Endothelial cell of umbilical vein (primary cell): ENCODE data around the gene DZIP1. TPM values are rescaled to one million over a fixed set of nuclear protein-coding genes. Genes with fewer than 3 reads are reported as not detected.

Experiments
- BruUV-seq: library from RNA; stranded (reverse); fragments of 400-500 nt; replicated peaks from 2 replicates; lab custom pipeline; 2021; lab: Mats Ljungman, UMichigan
- CTCF ChIA-PET: fragments of 300-600, 350-600 bp; sonication (Branson Sonifier 250); formaldehyde crosslinking; loops from one replicate; lab custom pipeline; 2021; ENCODE audit warnings: antibody characterized with exemption, inconsistent platforms; lab: Charles Lee
- POLR2A ChIA-PET: fragments of 300-600, 350-600 bp; sonication (Branson Sonifier 250); formaldehyde crosslinking; loops from one replicate; lab custom pipeline; 2021; ENCODE audit warnings: antibody characterized with exemption, inconsistent platforms; lab: Charles Lee
- DNase-seq: peaks from one replicate; pipeline ENCODE4 v3.0.0-alpha.2; 2011; ENCODE audit warnings: low read depth, low spot score
- FAIRE-seq: peaks from 2 replicates; lab custom pipeline; 2011; peaks lifted over from hg19 to GRCh38; lab: Jason Lieb, UNC
- H2AFZ ChIP-seq: 2 replicates; pipeline ENCODE4 v1.6.0; 2012; ENCODE audit warnings: low read depth, low read length, control low read depth, inconsistent platforms
- H3K27ac ChIP-seq: 2 replicates; pipeline ENCODE4 v1.5.1; 2011; ENCODE audit warnings: low read depth, mild to moderate bottlenecking, control low read depth, low read length, moderate library complexity; ENCODE audit not compliant: insufficient read depth
- H3K27me3 ChIP-seq, 2 experiments: 2 replicates each; pipeline versions ENCODE4 v1.6.0 to v1.6.1; 2011; ENCODE audit warnings: low read length in 2 of 2, mixed read lengths in 1 of 2; ENCODE audit not compliant: control insufficient read depth in 2 of 2, insufficient read depth in 2 of 2
- H3K36me3 ChIP-seq, 2 experiments: 2 replicates in 1 of 2; 3 replicates in 1 of 2; pipeline ENCODE4 v1.5.1; 2011; ENCODE audit warnings: low read length in 2 of 2, mild to moderate bottlenecking in 1 of 2, moderate library complexity in 1 of 2; ENCODE audit not compliant: control insufficient read depth in 2 of 2, insufficient read depth in 2 of 2; ENCODE audit errors: extremely low read depth in 1 of 2
- H3K4me1 ChIP-seq: 3 replicates; pipeline ENCODE4 v1.5.1; 2011; ENCODE audit warnings: mild to moderate bottlenecking, low read length; ENCODE audit not compliant: control insufficient read depth, insufficient read depth; ENCODE audit errors: extremely low read depth
- H3K4me2 ChIP-seq: 2 replicates; pipeline ENCODE4 v1.6.1; 2011; ENCODE audit warnings: low read length, control low read depth, mixed read lengths; ENCODE audit not compliant: insufficient read depth
- H3K4me3 ChIP-seq, 3 experiments: fragments of 200-600 bp in 1 of 3; sonication (generic), shearing (Covaris generic) in 1 of 3; replicated peaks in 1 of 3; 2 replicates each; pipeline ENCODE4 v1.5.1; 2011 to 2016; ENCODE audit warnings: control low read depth in 3 of 3, low read length in 3 of 3, mild to moderate bottlenecking in 2 of 3, inconsistent platforms in 1 of 3, low read depth in 1 of 3, moderate library complexity in 1 of 3; ENCODE audit not compliant: insufficient read depth in 1 of 3
- H3K79me2 ChIP-seq: 2 replicates; pipeline ENCODE4 v1.6.0; 2012; ENCODE audit warnings: low read length, inconsistent platforms; ENCODE audit not compliant: control insufficient read depth, insufficient read depth
- H3K9ac ChIP-seq: replicated peaks from 2 replicates; pipeline ENCODE3; 2011; ENCODE audit warnings: low read length, control low read depth; ENCODE audit not compliant: insufficient read depth; ENCODE audit errors: extremely low read depth
- H3K9me1 ChIP-seq: replicated peaks from 3 replicates; pipeline ENCODE4 v1.6.0; 2011; ENCODE audit warnings: mild to moderate bottlenecking, low read length; ENCODE audit not compliant: control insufficient read depth, insufficient read depth; ENCODE audit errors: extremely low read depth
- H3K9me3 ChIP-seq: replicated peaks from 2 replicates; pipeline ENCODE4 v1.5.1; 2012; ENCODE audit warnings: low read length, inconsistent platforms; ENCODE audit not compliant: control insufficient read depth, insufficient read depth
- H4K20me1 ChIP-seq: replicated peaks from 2 replicates; pipeline ENCODE3; 2011; ENCODE audit warnings: mild to moderate bottlenecking, low read length; ENCODE audit not compliant: control insufficient read depth, insufficient read depth; ENCODE audit errors: extremely low read depth
- CTCF ChIP-seq, 2 donors: IDR thresholded peaks; 1 replicate in 1 of 2; 2 replicates in 1 of 2; pipeline ENCODE4 v1.5.1; 2011; ENCODE audit warnings: low read length in 2 of 2, mild to moderate bottlenecking in 2 of 2, moderate library complexity in 2 of 2, control low read depth in 1 of 2, inconsistent platforms in 1 of 2, low read depth in 1 of 2; ENCODE audit not compliant: insufficient read depth in 1 of 2; ENCODE audit errors: extremely low read depth in 1 of 2
- EZH2 ChIP-seq: IDR thresholded peaks from 2 replicates; pipeline ENCODE4 v1.6.1; 2012; ENCODE audit warnings: borderline replicate concordance, low read depth, mild to moderate bottlenecking, moderate library complexity, low read length, inconsistent platforms; ENCODE audit not compliant: severe bottlenecking
- FOS ChIP-seq: IDR thresholded peaks from 2 replicates; pipeline ENCODE4 v1.6.1; 2011; ENCODE audit warnings: mild to moderate bottlenecking, low read length, moderate library complexity, borderline replicate concordance; ENCODE audit not compliant: insufficient read depth
- GATA2 ChIP-seq: IDR thresholded peaks from 2 replicates; pipeline ENCODE4 v1.7.0; 2011; ENCODE audit warnings: low read depth, mild to moderate bottlenecking, moderate library complexity, mixed read lengths, low read length; ENCODE audit not compliant: insufficient read length, insufficient read depth
- JUN ChIP-seq: IDR thresholded peaks from 2 replicates; pipeline ENCODE4 v1.6.1; 2011; ENCODE audit warnings: borderline replicate concordance, low read depth; ENCODE audit not compliant: insufficient read length, insufficient read depth
- MAX ChIP-seq: IDR thresholded peaks from 2 replicates; pipeline ENCODE4 v1.6.1; 2011; ENCODE audit not compliant: insufficient read depth, insufficient read length
- MYC ChIP-seq: IDR thresholded peaks from one replicate; pipeline ENCODE4 v1.6.1; 2011; ENCODE audit warnings: mild to moderate bottlenecking, low read depth, low read length
- POLR2A ChIP-seq: IDR thresholded peaks from 2 replicates; pipeline ENCODE4 v1.6.1; 2012; ENCODE audit warnings: low read depth, mild to moderate bottlenecking, control low read depth, low read length
- POLR2AphosphoS5 ChIP-seq: IDR thresholded peaks from 2 replicates; pipeline ENCODE4 v1.6.1; 2012; ENCODE audit warnings: low read depth, mild to moderate bottlenecking, control low read depth, low read length, moderate library complexity; ENCODE audit not compliant: insufficient read depth
- dilution Hi-C: fragments of 300-500 bp; cut with MboI; formaldehyde crosslinking; loops from one replicate; pipeline ENCODE4 v1.15.0; 2019; ENCODE audit warnings: low sequenced_read_pairs; ENCODE audit not compliant: extremely low pct_ligation_motif_present
- intact Hi-C: fragments of 100-400 bp; cut with micrococcal nuclease; formaldehyde crosslinking; loops from one replicate; pipeline ENCODE4 v1.10.0; 2022
- polyA plus RNA-seq, 4 experiments: library from polyadenylated mRNA; depleted of rRNA in 3 of 4; stranded (reverse) in 3 of 4; unstranded in 1 of 4; fragments of >200 nt; gene quantifications; 2 replicates each; pipeline versions ENCODE4 v1.2.1 to v1.2.3, GENCODE V29; 2011 to 2012; ENCODE audit warnings: missing spikeins in 1 of 4
- total RNA-seq: library from RNA; stranded (reverse); gene quantifications from 2 replicates; pipeline ENCODE4 v1.2.3, GENCODE V29; 2021

The DZIP1 gene
- total and polyA plus RNA-seq, 2 donors (not counting 3 experiments of a cell fraction or from before 2014, with no cell fraction given), result 8.6 to 32.1 TPM

- Histone ChIP-seq H4K20me1 (no peaks in the 10 kb centered on the region), H3K36me3 (no peaks in the 10 kb centered on the region), H3K27ac (no peak overlapping the region), H3K4me2 (no peak overlapping the region), H3K9me3 (no peaks in the 10 kb centered on the region), H3K4me3 (no peak overlapping the region), H3K4me1 (peaks cover 5% of the 10 kb centered on the region), H2AFZ (no peak overlapping the region), H3K27me3 (no peaks in the 10 kb centered on the region), H3K79me2 (no peaks in the 10 kb centered on the region), H3K9ac (no peak overlapping the region), H3K9me1 (no peaks in the 10 kb centered on the region)
- FAIRE-seq (no peak), DNase-seq (no peak)
- no peak for TF ChIP-seq MAX
- TF ChIP-seq POLR2AphosphoS5, result no peak
- TF ChIP-seq FOS, result no peak
- dilution Hi-C loops (no loop called here), intact Hi-C loops (no loop called here)
- CTCF ChIA-PET, result interaction anchor here (6.4 kb wide), 1 partner anchor 7 kb away, joined by 34 read pairs; no protein-coding TSS in a partner anchor
- BruUV-seq, result no TSS peak
- POLR2A ChIA-PET, result no interaction called here
Observed at GRCh38 chr13:95544293-95544692, 100.2 kb downstream of the DZIP1 start.

- no peak overlapping the region for H2AFZ ChIP-seq
- ChIA-PET CTCF (interaction anchor here (1.4 kb wide), 1 partner anchor 10 kb away, joined by 4 read pairs; no protein-coding TSS in a partner anchor), POLR2A (no interaction called here)
- dilution Hi-C loops, result no loop called here
- no peak overlapping the region for H3K4me3 ChIP-seq
- no peaks in the 10 kb centered on the region for H3K9me3 ChIP-seq
- no peak overlapping the region for H3K27ac ChIP-seq
- no TSS peak for BruUV-seq
- H3K9ac ChIP-seq, result no peak overlapping the region
- FAIRE-seq (no peak), DNase-seq (no peak)
- intact Hi-C loops, result no loop called here
- no peak for TF ChIP-seq POLR2A
- TF ChIP-seq POLR2AphosphoS5, result no peak
- TF ChIP-seq GATA2, result no peak
- no peak for TF ChIP-seq FOS
- TF ChIP-seq JUN, result no peak
- no peak for TF ChIP-seq MAX
- TF ChIP-seq CTCF (IDR thresholded peaks at IDR 0.05; ENCODE audit: extremely low read depth in 1 of 2, insufficient read depth in 1 of 2, low read depth in 1 of 2, low read length in 2 of 2), result no peak
- TF ChIP-seq MYC, result no peak
- no peak for TF ChIP-seq EZH2
- no peaks in the 10 kb centered on the region for H4K20me1 ChIP-seq
- H3K27me3 ChIP-seq, result no peaks in the 10 kb centered on the region
- H3K4me1 ChIP-seq, result peaks cover 5% of the 10 kb centered on the region
- no peaks in the 10 kb centered on the region for H3K36me3 ChIP-seq
- no peak overlapping the region for H3K4me2 ChIP-seq
- H3K79me2 ChIP-seq, result no peaks in the 10 kb centered on the region
- H3K9me1 ChIP-seq, result no peaks in the 10 kb centered on the region
Observed at GRCh38 chr13:95541911-95542474, 102.5 kb downstream of the DZIP1 start.
